HepG2 (cell line): ENCODE results near the gene LIMS2. TPM values are rescaled to one million over a fixed set of nuclear protein-coding genes. Genes with fewer than 3 reads are reported as not detected.

ENCODE experiments used
- ATAC-seq: fragments of 200-7000 bp; cut with Tn5 transposase; 3 replicates; pipeline ENCODE4 v1.9.1; 2020; ENCODE audit warnings: mild to moderate bottlenecking, moderate library complexity
- BruUV-seq: library from RNA; stranded (reverse); fragments of 400-500 nt; replicated peaks from 2 replicates; lab custom pipeline; 2021; lab: Mats Ljungman, UMichigan
- CTCF ChIA-PET: fragments of 300-600 bp; formaldehyde crosslinking; extraction: SDS; loops from one replicate; lab custom pipeline; 2021; ENCODE audit warnings: low total read pairs, inconsistent platforms, low intra/inter-chr PET ratio; lab: Yijun Ruan, JAX
- POLR2A ChIA-PET: fragments of 350-600 bp; sonication (Branson Sonifier 250); formaldehyde crosslinking; loops from one replicate; lab custom pipeline; 2020; ENCODE audit warnings: antibody characterized with exemption, inconsistent platforms; lab: Yijun Ruan, JAX
- DNase-seq: peaks from one replicate; pipeline ENCODE4 v3.0.0-alpha.2; 2015; ENCODE audit warnings: low spot score
- FAIRE-seq: peaks from 3 replicates; lab custom pipeline; 2011; peaks lifted over from hg19 to GRCh38; lab: Jason Lieb, UNC
- H2AFZ ChIP-seq: one replicate; pipeline ENCODE4 v1.6.1; 2011; ENCODE audit warnings: low read length, inconsistent platforms
- H3K27ac ChIP-seq: fragments of 300-600 bp; 3 replicates; pipeline ENCODE4 v1.8.0; 2011; ENCODE audit warnings: mixed run types, mild to moderate bottlenecking, mixed read lengths, low read length, inconsistent platforms; ENCODE audit not compliant: insufficient read depth; ENCODE audit errors: extremely low read length
- H3K27me3 ChIP-seq, 2 experiments: fragments of 200-600 bp in 1 of 2; 2 replicates in 1 of 2; 3 replicates in 1 of 2; pipeline versions ENCODE4 v1.6.0 to v1.8.0; 2011; ENCODE audit warnings: low read length in 2 of 2, mild to moderate bottlenecking in 2 of 2, moderate library complexity in 2 of 2, inconsistent platforms in 1 of 2; ENCODE audit not compliant: insufficient read depth in 2 of 2, control insufficient read depth in 1 of 2
- H3K36me3 ChIP-seq, 2 experiments: fragments of 200-600 bp in 1 of 2; replicated peaks in 1 of 2; 2 replicates in 1 of 2; 3 replicates in 1 of 2; pipeline versions ENCODE4 v1.5.1 to v1.8.0; 2011; ENCODE audit warnings: low read length in 2 of 2, inconsistent platforms in 1 of 2; ENCODE audit not compliant: insufficient read depth in 2 of 2, control insufficient read depth in 1 of 2
- H3K4me1 ChIP-seq: 2 replicates; pipeline ENCODE4 v1.5.1; 2012; ENCODE audit warnings: low read length, inconsistent platforms; ENCODE audit not compliant: insufficient read depth
- H3K4me2 ChIP-seq: 2 replicates; pipeline ENCODE4 v1.6.0; 2011; ENCODE audit warnings: low read depth, low read length, inconsistent platforms
- H3K4me3 ChIP-seq, 3 experiments: fragments of 200-600 bp in 1 of 3; sonication (generic), shearing (Covaris generic) in 1 of 3; replicated peaks in 1 of 3; 2 replicates each; pipeline ENCODE4 v1.5.1; 2011 to 2016; ENCODE audit warnings: low read length in 3 of 3, inconsistent platforms in 2 of 3, low read depth in 2 of 3, mild to moderate bottlenecking in 2 of 3, control low read depth in 1 of 3, mixed read lengths in 1 of 3; ENCODE audit not compliant: insufficient read depth in 1 of 3
- H3K79me2 ChIP-seq: one replicate; pipeline ENCODE4 v1.6.1; 2011; ENCODE audit warnings: low read length, inconsistent platforms; ENCODE audit not compliant: insufficient read depth
- H3K9ac ChIP-seq: 2 replicates; pipeline ENCODE4 v1.6.0; 2011; ENCODE audit warnings: mild to moderate bottlenecking, low read depth, low read length, inconsistent platforms; ENCODE audit not compliant: insufficient read depth
- H3K9me3 ChIP-seq: 2 replicates; pipeline ENCODE4 v1.5.1; 2012; ENCODE audit warnings: mild to moderate bottlenecking, low read length
- H4K20me1 ChIP-seq: 2 replicates; pipeline ENCODE4 v1.6.0; 2011; ENCODE audit warnings: inconsistent platforms, mild to moderate bottlenecking, low read length, moderate library complexity; ENCODE audit not compliant: insufficient read depth
- TAF15 ChIP-seq: fragments of 200-400 bp; formaldehyde crosslinking; IDR thresholded peaks from one replicate; pipeline ENCODE4 v1.6.1; 2018; ENCODE audit warnings: mild to moderate bottlenecking, low read depth, low read length; ENCODE audit not compliant: poor library complexity, severe bottlenecking
- ZBTB33 ChIP-seq: sonication (generic); formaldehyde crosslinking; IDR thresholded peaks from 2 replicates; pipeline ENCODE4 v1.4.0; 2020; ENCODE audit warnings: missing genetic modification reagents
- WGBS: methylation state at CpG from one replicate; pipeline ENCODE4 v1.1.6; 2017; ENCODE audit warnings: low lambda C conversion rate; 5-methylcytosine and 5-hydroxymethylcytosine counted together
- in situ Hi-C: cut with HindIII; loops from 2 replicates; pipeline ENCODE4 v1.10.0; 2017; ENCODE audit warnings: low pct_unique_long_range_greater_than_20kb; ENCODE audit not compliant: extremely low pct_ligation_motif_present
- intact Hi-C: fragments of 100-400 bp; cut with micrococcal nuclease; formaldehyde crosslinking; loops from one replicate; pipeline ENCODE4 v1.10.0; 2022; ENCODE audit not compliant: unreplicated experiment
- polyA plus RNA-seq, 8 experiments: library from polyadenylated mRNA; depleted of rRNA in 3 of 8; stranded (reverse) in 7 of 8; unstranded in 1 of 8; fragments of >200 nt; fragmentation: Illumina TruSeq in 4 of 8; extraction: Trizol in 4 of 8; gene quantifications; 2 replicates each; pipeline versions ENCODE4 v1.2.1 to v1.2.3, GENCODE V29; 2011 to 2016; ENCODE audit warnings: low read depth in 4 of 8, missing spikeins in 1 of 8, mixed read lengths in 1 of 8; ENCODE audit not compliant: insufficient read depth in 1 of 8
- total RNA-seq, 5 experiments: library from RNA; depleted of rRNA; stranded (reverse); fragments of >200 nt; fragmentation: Illumina TruSeq; extraction: Trizol; gene quantifications; 2 replicates each; pipeline ENCODE4 v1.2.3, GENCODE V29; 2016; ENCODE audit warnings: low read depth in 1 of 5
- TF ChIP-seq, protein P1 (sequence below): sonication (generic); IDR thresholded peaks from 2 replicates; pipeline ENCODE4 v1.6.1; 2016; ENCODE audit warnings: low read depth, borderline replicate concordance

LIMS2 gene
- total and polyA plus RNA-seq, 2 of the 13 experiments (the other 11 are each of a cell fraction or from before 2014, with no cell fraction given), result 1.0 to 1.9 TPM

DNA sequence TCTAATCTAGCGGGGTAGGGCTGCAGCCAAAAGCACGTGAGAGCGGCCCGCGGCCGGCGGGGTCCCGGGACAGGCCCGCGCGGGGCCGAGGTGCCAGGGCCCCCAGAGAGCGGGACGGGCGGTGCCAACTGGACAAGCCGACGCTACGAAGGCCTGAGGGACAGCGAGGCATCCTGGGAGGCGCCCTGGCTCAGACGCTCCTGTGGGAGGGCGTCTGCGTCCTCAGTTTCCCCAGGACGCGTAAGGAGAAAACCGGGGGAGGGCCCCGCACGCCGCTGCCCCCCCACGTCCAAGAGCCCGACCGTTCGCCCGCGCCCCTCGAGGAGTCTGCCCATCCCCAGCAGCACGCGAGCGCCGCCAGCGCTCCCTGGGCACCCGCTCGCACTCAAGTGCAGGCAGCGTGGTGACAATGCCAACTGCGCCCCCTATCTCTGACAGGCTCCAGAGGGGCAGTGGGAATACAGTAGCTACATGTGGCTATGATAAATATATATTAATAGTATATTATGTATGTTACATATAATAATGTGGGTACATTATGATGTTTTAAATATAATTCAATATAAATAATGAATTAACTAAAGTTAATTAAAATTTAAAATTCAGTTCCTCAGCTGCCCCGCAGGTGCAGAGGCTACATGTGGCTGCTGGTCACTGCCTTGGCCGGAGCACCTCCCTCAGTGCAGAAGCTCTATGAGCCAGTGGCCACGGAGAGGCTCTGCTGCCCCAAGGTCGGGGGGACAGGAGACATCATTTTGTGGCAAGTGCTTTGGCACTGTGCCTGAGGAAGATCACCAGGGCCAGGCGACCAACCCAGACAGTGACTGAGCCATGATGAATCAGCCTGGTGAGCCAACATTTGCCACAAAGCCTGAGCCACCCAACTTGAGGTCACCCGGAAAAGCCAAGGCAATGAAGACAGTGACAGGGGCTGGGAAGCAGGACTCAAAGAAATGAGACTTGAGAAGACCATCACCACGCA, 20.5 kb upstream of the LIMS2 start:
- Histone ChIP-seq H3K4me1 (peaks cover 8% of the 10 kb centered on the region), H3K9ac (no peak overlapping the region), H3K79me2 (no peaks in the 10 kb centered on the region), H3K27ac (no peak overlapping the region), H3K4me3 (no peak overlapping the region), H3K9me3 (peaks cover 12% of the 10 kb centered on the region), H2AFZ (no peak overlapping the region), H3K36me3 (no peaks in the 10 kb centered on the region), H4K20me1 (no peaks in the 10 kb centered on the region), H3K27me3 (no peaks in the 10 kb centered on the region), H3K4me2 (no peak overlapping the region)
- 89% methylated on average over 52 of the region's 52 CpGs for WGBS
- no peak for ATAC-seq
- intact Hi-C loops, result no loop called here
- POLR2A ChIA-PET, result no interaction called here
- CTCF ChIA-PET, result no interaction called here
- no peak for FAIRE-seq
- in situ Hi-C loops, result no loop called here
- no peak for DNase-seq
- BruUV-seq, result no TSS peak
- TF ChIP-seq ZBTB33 (CRISPR knock-in tag) (0 out of 2 replicates have a peak, but pooled peaks have one; percentile 35), TAF15 (peak; percentile 62)
- TF ChIP-seq, protein P1, sequence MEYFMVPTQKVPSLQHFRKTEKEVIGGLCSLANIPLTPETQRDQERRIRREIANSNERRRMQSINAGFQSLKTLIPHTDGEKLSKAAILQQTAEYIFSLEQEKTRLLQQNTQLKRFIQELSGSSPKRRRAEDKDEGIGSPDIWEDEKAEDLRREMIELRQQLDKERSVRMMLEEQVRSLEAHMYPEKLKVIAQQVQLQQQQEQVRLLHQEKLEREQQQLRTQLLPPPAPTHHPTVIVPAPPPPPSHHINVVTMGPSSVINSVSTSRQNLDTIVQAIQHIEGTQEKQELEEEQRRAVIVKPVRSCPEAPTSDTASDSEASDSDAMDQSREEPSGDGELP, result no peak
